ENCODE measurements around the gene PAN2.
"Not testable (repeated sequence)": the region's sequence is repeated elsewhere in the genome, so short reads cannot be mapped to it uniquely, and the experiment has no call there.

The PAN2 gene

DNA sequence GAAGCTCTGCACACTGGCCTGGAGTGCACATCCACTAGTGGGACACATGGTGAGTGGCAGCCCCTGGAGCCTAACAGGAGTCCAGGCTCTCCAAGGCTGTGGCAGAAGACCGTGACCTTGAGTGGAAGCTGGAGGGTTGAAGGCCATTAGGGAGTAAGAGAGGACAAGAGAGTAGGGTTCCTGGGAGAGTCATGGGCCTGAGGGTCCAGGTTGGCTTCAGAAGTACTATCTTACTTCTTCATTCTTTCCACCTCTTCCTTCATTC, 5.3 kb upstream of the PAN2 start:
- no peak for DNase-seq

DNA sequence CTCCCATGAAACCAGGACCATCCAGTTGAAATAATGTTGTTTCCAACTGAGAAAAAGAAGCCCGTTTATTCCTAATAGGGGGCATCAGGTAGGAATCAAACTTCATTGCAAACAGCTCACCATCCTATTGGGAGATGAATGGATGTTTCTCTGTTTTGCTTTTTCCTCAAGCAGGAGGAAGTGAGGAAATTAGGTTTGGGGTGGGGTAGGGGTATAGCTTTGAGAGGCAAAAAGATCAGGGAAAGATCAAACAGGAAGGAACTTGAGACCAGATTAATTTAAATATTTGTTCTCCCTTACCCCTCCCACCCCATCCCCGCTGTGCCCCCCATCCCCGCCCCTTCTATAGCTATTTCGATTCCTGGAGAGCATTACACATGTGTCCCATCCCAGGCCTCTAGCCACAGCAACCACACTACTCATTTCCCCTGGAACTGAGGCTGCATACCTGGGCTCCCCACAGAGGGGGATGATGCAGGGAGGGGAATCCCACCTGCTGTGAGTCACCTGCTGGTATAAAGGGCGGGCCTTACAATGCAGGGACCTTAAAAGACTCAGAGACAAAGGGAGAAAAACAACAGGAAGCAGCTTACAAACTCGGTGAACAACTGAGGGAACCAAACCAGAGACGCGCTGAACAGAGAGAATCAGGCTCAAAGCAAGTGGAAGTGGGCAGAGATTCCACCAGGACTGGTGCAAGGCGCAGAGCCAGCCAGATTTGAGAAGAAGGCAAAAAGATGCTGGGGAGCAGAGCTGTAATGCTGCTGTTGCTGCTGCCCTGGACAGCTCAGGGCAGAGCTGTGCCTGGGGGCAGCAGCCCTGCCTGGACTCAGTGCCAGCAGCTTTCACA, 4.7 kb upstream of the PAN2 start, which contains the start of gene IL23A:
Gene IL23A (plus strand): TSS at position 577 of the 850 bp plus-strand sequence. CDS start 161 bp downstream, at position 738.
- no peak for DNase-seq

DNA sequence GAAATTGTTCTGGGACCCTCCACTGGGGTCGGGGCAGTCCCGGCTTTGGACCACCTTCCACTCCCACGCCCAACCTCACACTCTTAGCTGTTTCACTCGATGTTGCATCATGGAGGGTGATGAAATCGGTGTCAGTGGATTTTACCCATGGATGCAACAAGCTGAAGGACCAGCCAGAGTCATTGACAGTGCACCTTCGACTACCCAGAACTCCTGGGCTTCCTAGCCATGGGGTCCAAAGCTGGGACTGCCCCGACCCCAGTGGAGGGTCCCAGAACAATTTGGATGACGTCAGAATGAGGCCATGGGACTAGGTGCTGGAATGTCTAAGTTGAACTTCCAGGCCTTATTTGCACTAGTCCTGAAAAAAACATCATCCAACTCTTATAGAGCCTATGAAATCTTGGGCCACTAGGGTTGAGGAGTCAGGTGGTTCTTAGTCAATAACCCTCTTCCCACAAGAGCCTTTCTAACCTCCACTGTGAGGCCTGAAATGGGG, 4.0 kb upstream of the PAN2 start:
- no peak for DNase-seq

DNA sequence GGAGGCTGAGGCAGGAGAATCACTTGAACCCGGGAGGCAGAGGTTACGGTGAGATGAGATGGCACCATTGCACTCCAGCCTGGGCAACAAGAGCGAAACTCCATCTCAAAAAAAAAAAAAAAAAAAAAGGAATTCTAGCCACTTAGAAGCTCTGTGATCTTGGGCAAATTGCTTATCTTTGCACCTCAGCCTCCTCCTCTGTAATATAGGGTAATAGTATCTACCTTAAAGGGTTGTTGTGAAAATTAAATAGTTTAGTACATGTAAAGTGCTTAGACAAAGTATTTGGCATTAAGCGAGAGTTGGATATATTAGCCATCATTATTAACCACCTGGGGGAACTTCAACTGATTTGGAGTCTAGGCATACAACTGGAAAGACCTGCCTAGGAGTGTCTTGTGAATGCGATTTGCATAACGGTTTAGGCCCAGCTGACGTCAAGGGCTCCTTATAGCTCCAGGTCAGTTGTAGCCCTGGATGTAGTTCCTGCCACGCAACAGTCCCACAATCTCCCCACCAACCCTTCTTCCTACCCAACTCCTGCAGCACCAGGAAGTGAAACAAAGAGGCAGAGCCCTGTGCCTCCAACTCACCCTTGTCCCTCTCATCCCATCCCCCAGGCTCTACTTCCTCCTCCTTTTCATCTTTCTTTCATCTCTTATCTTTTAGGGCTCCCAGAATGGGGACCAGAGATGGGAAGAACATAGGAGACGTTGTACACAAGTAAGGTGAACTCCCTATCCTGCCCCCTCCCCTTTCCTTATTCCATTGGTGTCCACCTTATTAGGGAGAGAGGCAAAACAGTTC, 2.8 kb upstream of the PAN2 start:
- DNase-seq, result no peak

DNA sequence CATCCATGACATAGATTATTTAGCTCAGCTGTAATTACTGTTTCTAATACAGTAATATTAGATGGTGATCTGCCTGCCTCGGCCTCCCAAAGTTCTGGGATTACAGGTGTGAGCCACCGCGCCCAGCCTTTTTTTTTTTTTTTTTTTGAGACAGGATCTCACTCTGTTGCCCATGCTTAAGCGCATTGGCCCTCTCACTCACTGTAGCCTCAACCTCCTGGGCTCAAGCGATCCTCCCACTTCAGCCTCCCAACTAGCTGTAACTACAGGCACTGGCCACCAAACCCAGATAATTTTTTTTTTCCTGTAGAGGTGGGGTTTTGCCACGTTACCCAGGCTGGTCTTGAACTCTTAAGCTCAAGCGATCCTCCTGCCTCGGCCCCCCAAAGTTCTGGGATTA, 1.7 kb upstream of the PAN2 start:
- not testable (repeated sequence) for DNase-seq

DNA sequence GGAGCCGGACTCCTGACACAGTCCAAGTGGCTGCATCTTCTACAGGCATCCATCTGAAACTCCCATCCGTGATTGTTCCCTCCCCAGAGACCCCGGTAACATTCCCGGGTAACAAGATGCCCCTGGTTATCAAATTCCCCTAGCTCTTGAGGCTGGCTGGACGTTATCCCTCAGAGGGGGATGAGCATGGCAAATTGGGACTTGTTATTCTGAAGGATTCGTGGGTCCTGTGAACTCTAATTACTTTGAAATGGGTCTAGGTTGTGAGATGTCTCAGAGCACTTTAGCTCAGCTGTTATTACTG, 642 bp upstream of the PAN2 start:
- no peak for DNase-seq

DNA sequence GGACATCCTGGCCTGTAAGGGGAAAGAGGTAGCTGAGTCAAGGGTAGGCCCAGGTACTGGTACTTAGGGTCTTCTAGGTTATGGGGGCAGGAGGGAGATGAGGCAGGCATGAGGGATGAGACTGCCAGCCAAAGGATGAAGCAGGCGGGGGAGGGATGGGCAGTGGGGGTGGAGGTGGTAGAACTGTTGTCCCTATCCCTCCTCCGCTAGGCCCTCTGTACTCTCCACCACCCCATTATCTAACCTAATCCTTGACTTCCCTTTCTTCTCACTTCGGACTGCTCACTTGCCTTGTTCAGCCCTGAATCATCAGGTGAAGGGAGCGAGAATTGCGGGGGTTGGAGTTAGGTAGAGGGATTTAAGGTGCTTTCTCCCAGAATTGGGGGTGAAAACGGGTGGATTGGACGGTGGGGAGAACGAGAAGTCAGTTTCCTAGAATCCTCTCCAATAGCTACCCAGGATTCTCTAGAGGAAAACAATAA, 562 bp downstream of the PAN2 start:
- no peak for DNase-seq

DNA sequence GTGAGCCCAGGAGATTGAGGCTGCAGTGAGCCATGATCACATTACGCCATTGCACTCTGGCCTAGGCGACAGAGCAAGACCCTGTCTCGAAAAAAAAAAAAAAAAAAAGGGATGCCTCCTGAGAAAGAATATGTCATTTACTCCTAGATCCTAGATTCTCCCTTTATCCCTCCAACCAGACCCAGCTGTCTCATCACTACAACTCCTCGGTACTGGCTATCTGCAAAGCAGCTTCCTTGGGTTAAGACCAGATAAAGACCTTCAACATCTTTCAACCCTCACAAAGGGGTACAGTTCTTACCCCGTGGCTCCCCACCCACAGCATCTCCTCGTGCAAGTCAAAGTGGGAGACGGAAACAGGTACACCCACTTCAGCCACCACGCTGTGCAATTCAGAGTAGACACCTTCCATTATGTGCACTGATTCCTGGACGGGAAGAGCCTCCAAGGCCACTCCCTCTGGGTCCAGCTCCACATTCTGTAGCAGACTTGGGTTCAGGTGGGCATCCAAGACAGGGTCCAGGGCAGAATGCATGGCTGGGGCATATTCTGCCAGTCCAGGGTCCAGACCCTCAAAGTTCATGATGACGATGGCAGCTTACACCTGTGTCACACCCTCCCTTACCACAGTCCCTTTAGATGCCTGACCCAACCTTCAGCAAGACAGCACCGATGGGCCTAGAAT, 1.1 kb downstream of the PAN2 start:
- no peak for DNase-seq

DNA sequence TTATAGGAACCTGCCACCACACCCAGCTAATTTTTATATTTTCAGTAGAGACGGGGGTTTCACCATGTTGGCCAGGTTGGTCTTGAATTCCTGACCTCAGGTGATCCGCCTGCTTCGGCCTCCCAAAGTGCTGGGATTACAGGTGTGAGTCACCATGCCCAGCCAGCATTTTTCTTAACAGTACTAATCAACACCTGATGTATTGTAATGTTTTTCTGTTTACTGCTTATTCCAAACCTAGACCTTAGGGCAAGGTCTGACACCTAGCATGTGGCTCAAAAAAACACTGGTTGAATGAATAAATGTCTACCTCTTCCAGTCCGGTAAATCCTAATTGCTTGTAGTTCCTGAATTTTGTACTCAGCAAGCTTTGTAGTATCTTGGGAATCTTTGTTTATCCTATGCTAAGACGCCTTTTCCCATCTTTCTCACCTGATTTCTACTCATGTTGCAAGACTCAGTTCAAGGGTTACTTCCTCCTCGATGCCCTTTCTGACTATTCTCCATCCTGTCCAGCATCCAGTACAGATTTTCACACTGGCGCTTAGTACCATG, 2.8 kb downstream of the PAN2 start:
- DNase-seq, result no peak

DNA sequence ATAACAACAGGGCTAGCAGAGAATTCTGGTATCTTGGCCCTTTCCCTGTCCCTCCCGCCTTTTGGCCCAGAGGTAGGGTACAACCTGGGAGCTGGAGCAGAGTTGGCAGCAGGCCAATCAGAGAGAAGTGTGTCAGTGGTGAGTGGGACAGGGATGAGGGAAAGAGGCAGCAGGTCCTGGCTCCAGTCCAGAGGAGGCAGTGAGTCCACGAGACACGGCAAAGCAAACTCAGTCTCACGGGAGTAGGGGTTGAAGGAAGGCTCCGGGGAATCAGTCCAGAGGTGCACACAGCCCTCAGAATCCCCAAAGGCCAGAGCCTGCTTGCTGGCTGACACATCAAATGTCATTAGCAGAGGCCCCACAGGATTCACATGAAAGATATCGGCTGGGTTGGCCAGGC, 7.3 kb downstream of the PAN2 start:
- peak in 1 of 2 experiments; percentile 9 for DNase-seq

DNA sequence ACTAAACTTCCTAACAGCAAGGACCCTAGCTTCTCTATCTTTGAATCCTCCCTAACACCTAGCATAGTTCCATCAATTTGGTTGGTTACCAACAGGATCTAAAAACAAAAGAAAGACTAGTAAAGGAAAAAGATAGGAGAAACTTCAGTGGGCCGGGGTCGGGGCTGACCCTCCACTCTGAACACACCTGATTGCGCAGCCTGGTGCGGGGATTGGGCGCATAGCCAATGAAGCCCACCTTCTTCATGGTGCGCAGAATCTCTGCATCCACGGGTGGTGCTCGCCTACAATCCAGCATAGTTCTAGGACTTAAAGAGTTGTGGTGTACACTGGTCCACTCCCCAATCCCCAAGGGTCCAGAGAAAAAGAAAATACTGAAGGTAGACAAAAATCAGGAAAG, 7.7 kb downstream of the PAN2 start:
- no peak for DNase-seq

DNA sequence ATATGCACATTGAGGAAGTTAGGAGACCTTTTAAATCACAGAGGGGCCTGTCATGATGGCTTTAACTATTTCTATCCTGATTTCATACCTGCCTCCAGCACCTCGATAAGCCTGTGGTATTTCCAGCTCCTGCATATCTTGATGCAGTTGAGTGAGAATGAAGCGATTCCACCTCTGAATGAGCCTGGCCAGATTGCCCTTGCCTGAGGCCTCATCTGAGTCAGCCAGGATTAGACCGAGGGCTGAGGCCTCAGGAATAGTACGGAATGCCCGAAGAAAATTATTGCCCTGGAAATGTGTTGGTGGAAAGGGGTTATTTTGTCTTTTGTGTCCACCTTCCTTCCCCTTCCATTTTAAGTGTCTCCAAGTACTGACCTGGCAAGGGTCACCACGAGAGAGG, 9.6 kb downstream of the PAN2 start:
- no peak for DNase-seq

DNA sequence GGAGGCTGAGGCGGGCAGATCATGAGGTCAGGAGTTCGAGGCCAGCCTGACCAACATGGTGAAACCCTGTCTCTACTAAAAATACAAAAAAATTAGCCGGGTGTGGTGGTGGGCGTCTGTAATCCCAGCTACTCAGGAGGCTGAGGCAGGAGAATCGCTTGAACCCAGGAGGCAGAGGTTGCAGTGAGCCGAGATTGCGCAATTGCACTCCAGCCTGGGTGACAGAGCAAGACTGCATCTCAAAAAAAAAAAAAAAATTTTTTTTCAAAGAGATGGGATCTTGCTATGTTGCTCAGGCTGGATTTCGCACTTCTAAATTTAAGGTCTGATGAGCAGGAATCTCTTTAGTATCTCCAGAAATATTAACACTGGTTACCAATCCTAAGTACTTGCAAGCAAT, 12.2 kb downstream of the PAN2 start:
- not testable (repeated sequence) for DNase-seq

DNA sequence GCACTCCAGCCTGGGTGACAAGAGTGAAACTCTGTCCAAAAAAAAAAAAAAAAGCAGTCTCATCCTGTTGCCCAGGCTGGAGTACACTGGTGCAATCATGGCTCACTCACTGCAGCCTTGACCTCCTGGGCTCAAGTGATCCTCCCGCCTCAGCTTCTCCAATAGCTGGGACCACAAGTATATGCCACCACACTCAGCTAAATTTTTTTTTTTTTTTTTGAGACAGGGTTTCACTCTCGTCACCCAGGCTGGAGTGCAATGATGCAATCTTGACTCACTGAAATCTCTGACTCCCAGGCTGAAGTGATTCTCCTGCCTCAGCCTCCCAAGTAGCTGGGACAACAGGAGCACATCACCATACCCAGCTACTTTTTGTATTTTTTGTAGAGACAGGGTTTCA, 12.8 kb downstream of the PAN2 start:
- no peak for DNase-seq

DNA sequence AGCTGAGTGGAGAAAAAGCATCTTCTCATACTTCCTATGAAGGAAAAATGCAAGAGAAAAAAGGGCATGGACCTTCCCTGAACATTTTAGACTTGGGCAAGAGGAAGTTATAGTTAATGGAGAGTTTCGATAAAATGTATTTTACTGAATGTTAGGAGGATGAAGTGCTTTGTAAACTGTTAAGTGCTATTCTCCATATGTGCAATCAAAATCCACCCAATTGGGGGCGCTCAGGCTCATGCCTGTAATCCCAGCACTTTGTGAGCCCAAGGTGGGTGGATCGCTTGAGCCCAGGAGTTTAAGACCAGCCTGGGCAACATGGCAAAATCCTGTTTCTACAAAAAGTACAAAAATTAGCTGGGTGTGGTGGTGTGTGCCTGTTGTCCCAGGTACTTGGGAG, 16.1 kb downstream of the PAN2 start:
- DNase-seq, result no peak

DNA sequence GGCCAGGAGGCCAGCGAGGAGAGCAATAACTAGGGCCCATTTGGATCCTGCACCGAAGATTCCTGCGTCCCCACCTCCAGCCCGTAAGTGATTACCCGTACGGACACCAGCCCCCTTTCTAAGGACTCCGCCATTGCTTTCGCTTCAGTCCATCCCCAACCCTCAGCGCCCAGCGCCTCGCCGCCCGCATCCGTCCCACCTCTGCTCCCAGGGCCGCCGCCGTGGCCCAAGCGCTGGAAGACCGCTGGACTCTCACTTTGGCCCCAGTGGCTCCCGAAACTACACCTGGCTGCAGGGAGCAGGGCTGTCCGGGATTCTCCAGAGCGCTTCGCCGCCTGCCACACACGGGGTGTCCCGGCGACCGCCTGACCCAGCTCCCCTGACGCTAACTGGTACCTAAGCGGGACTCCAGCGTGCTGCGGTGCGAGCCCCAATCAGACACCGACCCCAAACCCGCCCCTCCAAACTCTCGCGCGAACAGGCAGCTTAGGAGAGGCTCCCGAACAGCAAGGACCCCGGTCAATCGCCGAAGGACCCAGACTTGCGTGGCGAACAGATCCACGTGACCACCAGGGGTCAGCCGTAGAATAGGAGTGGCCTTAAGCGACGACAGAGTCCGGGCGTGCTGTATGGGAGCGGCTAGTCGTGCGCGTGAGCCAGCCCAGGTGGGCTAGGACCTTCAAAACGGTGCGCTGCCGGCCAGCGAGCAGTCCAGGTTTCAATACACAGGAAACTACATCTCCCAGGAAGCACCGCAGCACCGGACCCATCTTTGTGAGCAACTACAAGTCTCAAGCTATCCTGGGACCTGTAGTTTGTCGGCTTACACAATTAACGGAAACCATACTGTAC, 18.0 kb downstream of the PAN2 start, which contains the start of gene CNPY2:
Gene CNPY2 (minus strand): TSS at position 367 of the 852 bp plus-strand sequence. CDS start 771 bp downstream, outside the sequence.
- DNase-seq, result peak; percentile 92 to 93

DNA sequence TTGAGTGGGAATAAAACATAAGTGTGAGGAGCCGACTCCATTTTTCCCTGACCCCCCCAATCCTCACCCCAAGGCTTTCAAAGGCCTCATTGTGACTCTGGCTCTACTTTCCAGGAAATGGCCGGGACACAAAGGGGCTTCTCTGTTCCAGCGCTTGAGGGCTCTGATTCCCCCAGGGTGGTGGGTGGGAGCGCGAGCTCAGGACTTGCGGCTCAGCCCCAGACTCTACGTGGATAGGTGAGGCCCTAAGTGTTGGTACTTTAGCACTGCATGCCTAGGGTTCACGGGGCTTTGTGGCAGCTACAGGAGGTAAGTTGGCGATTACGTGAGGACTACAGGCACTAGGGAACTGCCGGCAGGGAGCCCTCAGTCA, 18.6 kb downstream of the PAN2 start:
- DNase-seq, result no peak

DNA sequence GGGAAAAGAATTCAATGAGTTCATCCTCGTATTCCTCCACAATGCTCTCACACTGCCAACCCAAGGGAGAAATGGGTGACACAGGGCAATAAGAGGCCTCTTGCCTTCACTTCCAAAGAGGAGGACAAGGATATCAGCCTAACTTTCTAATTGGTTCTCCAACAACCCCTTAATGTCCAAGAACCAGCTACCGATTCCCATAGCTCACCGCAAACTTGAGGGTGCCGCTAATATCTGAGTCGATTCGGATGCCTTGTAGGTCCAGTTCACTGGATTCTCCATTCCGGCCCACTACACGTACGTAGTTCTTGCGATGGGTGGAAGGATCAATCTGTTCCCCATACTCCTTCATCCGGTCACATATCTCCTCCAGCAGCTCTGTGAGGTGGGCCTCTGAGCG, 22.8 kb downstream of the PAN2 start:
- DNase-seq, result no peak

DNA sequence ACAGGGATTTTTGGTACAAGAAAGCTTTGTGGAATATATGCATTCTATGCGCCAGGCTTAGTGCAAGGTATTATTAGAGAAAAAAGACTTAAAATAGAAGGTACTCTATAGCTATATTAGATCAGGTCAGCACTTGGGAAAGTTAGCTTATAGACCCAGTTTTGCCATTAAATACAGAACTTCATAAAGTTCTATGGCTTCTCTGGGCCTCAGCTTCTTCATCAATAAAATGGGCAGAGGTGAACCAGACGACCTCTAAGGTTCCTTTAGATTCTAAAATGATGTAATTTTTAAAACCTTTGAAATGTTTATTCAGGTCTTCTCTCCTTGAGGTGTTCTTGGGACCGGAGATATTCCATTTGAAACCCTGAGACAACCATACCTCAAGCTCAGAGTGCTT, 25.1 kb downstream of the PAN2 start:
- DNase-seq, result no peak

DNA sequence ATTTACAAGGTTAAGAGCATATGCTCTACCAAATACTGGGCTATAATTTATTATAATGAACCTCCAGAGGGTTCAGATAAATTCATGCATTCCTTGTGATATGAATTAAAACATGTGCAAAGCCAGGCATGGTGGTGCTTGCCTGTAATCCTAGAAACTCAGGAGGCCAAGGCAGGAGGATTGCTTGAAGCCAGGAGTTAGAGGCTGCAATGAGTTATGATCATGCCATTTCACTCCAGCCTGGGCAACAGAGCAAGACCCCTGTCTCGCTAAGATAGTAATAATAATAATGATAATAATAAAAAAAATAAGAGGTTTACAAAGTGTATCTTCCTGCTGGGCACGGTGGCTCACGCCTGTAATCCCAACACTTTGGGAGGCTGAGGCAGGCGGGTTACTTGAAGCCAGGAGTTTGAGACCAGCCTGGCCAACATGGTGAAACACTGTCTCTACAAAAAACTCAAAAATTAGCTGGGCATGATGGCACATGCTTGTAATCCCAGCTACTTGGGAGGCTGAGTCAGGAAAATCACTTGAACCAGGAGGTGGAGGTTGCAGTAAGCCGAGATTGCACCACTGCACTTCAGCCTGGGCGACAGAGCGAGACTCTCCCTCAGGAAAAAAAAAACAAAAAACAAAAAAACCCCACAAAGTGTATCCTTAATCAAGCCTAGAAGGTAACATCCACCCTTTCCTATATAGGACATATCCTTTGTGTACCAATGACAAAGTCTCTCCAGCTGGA, 26.4 kb downstream of the PAN2 start:
- no peak for DNase-seq

DNA sequence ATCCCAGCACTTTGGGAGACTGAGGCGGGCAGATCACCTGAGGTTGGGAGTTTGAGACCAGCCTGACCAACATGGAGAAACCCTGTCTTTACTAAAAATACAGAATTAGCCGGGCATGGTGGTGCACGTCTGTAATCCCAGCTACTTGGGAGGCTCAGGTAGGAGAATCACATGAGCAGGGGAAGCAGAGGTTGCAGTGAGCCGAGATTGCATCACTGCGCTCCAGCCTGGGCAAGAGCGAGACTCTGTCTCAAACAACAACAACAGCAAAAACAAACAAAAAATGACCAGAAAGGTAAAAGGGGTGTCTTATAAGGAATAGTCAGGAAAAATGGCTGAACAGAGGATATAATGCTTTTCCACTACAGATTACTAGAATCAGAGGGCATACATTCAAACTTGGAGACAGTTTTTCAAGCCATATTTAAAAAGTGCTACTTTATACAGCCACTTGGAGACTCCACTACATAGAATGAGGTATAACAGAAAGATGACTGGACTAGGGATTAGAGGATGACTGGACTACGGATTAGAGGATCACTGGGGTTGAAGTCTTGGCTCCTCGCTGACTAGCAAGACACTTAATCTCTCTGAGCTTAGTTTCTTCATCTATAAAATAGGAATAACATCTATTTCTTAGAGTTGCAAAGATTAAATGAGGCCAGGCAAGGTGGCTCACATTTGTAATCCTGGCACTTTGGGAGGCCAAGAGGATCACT, 28.8 kb downstream of the PAN2 start:
- no peak for DNase-seq
